Caki2 (cell line): Measurements from ENCODE around the gene ZNF835. TPM values are rescaled to one million over a fixed set of nuclear protein-coding genes. Genes with fewer than 3 reads are reported as not detected.

Experiments used
- DNase-seq: peaks from one replicate; pipeline ENCODE4 v3.0.0-alpha.2; 2015; ENCODE audit warnings: low read depth
- in situ Hi-C: cut with HindIII; loops from 2 replicates; pipeline ENCODE4 v1.10.0; 2016; ENCODE audit warnings: low sequenced_read_pairs, low pct_unique_long_range_greater_than_20kb, mixed read lengths
- total RNA-seq: library from RNA; depleted of rRNA; stranded (reverse); fragments of >200 nt; shearing (Covaris generic); gene quantifications from 2 replicates; pipeline ENCODE4 v1.2.3, GENCODE V29; 2014; ENCODE audit warnings: low replicate concordance

The ZNF835 gene
- total RNA-seq, 1 experiment from 2014 or later = not detected

GRCh38 chr19:56668676-56669075 is 2.9 kb downstream of the ZNF835 start:
- no peak for DNase-seq

GRCh38 chr19:56667311-56667870 is 4.2 kb downstream of the ZNF835 start:
- no peak for DNase-seq
- in situ Hi-C loops = no loop called here

More at GRCh38 chr19:56668676-56669075, 2.9 kb downstream of the ZNF835 start:
- in situ Hi-C loops = no loop called here

GRCh38 chr19:56664511-56664910 is 7.0 kb downstream of the ZNF835 start:
- in situ Hi-C loops = no loop called here
- DNase-seq = no peak

- no peak for DNase-seq
- in situ Hi-C loops = no loop called here
Measured at GRCh38 chr19:56663931-56664500, 7.5 kb downstream of the ZNF835 start.

- DNase-seq = no peak
- in situ Hi-C loops = no loop called here
Measured at GRCh38 chr19:56661248-56661647, 10.3 kb downstream of the ZNF835 start.

GRCh38 chr19:56660381-56661107 is 11.0 kb downstream of the ZNF835 start:
- in situ Hi-C loops = no loop called here
- DNase-seq = no peak

- DNase-seq = no peak
- in situ Hi-C loops = no loop called here
Measured at GRCh38 chr19:56654151-56654550, 17.4 kb downstream of the ZNF835 start.

- DNase-seq = no peak
- in situ Hi-C loops = no loop called here
Measured at GRCh38 chr19:56643460-56643955, 28.0 kb downstream of the ZNF835 start.

GRCh38 chr19:56642711-56643459 is 28.7 kb downstream of the ZNF835 start, which contains the start of gene SMIM17:
TSS of gene SMIM17 (plus strand) at chr19:56643159. CDS start at chr19:56645668, 2,509 bp downstream.
- in situ Hi-C loops = no loop called here
- no peak for DNase-seq

- in situ Hi-C loops = no loop called here
- DNase-seq = peak; percentile 16
Measured at GRCh38 chr19:56639217-56639616, 32.3 kb downstream of the ZNF835 start.

GRCh38 chr19:56637976-56638555 is 33.5 kb downstream of the ZNF835 start:
- in situ Hi-C loops = no loop called here
- peak; percentile 80 for DNase-seq

- no peak for DNase-seq
- in situ Hi-C loops = no loop called here
Measured at GRCh38 chr19:56633021-56633420, 38.5 kb downstream of the ZNF835 start.

- in situ Hi-C loops = no loop called here
Measured at GRCh38 chr19:56625708-56626107, 45.8 kb downstream of the ZNF835 start.

GRCh38 chr19:56623006-56623405 is 48.6 kb downstream of the ZNF835 start:
- in situ Hi-C loops = no loop called here
- DNase-seq = no peak

More at GRCh38 chr19:56625708-56626107, 45.8 kb downstream of the ZNF835 start:
- DNase-seq = no peak

GRCh38 chr19:56622374-56622773 is 49.2 kb downstream of the ZNF835 start:
- in situ Hi-C loops = no loop called here

GRCh38 chr19:56619121-56619520 is 52.4 kb downstream of the ZNF835 start:
- in situ Hi-C loops = no loop called here
- DNase-seq = no peak

More at GRCh38 chr19:56622374-56622773, 49.2 kb downstream of the ZNF835 start:
- DNase-seq = no peak

GRCh38 chr19:56617531-56617930 is 54.0 kb downstream of the ZNF835 start:
- in situ Hi-C loops = no loop called here

GRCh38 chr19:56613639-56614038 is 57.9 kb downstream of the ZNF835 start:
- DNase-seq = no peak
- in situ Hi-C loops = no loop called here

More at GRCh38 chr19:56617531-56617930, 54.0 kb downstream of the ZNF835 start:
- DNase-seq = no peak
